Endothelial cell of umbilical vein (primary cell): Measurements from ENCODE around the gene RAB25. TPM values are rescaled to one million over a fixed set of nuclear protein-coding genes. Genes with fewer than 3 reads are reported as not detected.

Source experiments
- BruUV-seq: library from RNA; stranded (reverse); fragments of 400-500 nt; replicated peaks from 2 replicates; lab custom pipeline; 2021; lab: Mats Ljungman, UMichigan
- CTCF ChIA-PET: fragments of 300-600, 350-600 bp; sonication (Branson Sonifier 250); formaldehyde crosslinking; loops from one replicate; lab custom pipeline; 2021; ENCODE audit warnings: antibody characterized with exemption, inconsistent platforms; lab: Charles Lee
- POLR2A ChIA-PET: fragments of 300-600, 350-600 bp; sonication (Branson Sonifier 250); formaldehyde crosslinking; loops from one replicate; lab custom pipeline; 2021; ENCODE audit warnings: antibody characterized with exemption, inconsistent platforms; lab: Charles Lee
- DNase-seq: peaks from one replicate; pipeline ENCODE4 v3.0.0-alpha.2; 2011; ENCODE audit warnings: low read depth, low spot score
- FAIRE-seq: peaks from 2 replicates; lab custom pipeline; 2011; peaks lifted over from hg19 to GRCh38; lab: Jason Lieb, UNC
- H2AFZ ChIP-seq: 2 replicates; pipeline ENCODE4 v1.6.0; 2012; ENCODE audit warnings: low read depth, low read length, control low read depth, inconsistent platforms
- H3K27ac ChIP-seq: 2 replicates; pipeline ENCODE4 v1.5.1; 2011; ENCODE audit warnings: low read depth, mild to moderate bottlenecking, control low read depth, low read length, moderate library complexity; ENCODE audit not compliant: insufficient read depth
- H3K27me3 ChIP-seq, 2 experiments: 2 replicates each; pipeline versions ENCODE4 v1.6.0 to v1.6.1; 2011; ENCODE audit warnings: low read length in 2 of 2, mixed read lengths in 1 of 2; ENCODE audit not compliant: control insufficient read depth in 2 of 2, insufficient read depth in 2 of 2
- H3K36me3 ChIP-seq, 2 experiments: 2 replicates in 1 of 2; 3 replicates in 1 of 2; pipeline ENCODE4 v1.5.1; 2011; ENCODE audit warnings: low read length in 2 of 2, mild to moderate bottlenecking in 1 of 2, moderate library complexity in 1 of 2; ENCODE audit not compliant: control insufficient read depth in 2 of 2, insufficient read depth in 2 of 2; ENCODE audit errors: extremely low read depth in 1 of 2
- H3K4me1 ChIP-seq: 3 replicates; pipeline ENCODE4 v1.5.1; 2011; ENCODE audit warnings: mild to moderate bottlenecking, low read length; ENCODE audit not compliant: control insufficient read depth, insufficient read depth; ENCODE audit errors: extremely low read depth
- H3K4me2 ChIP-seq: 2 replicates; pipeline ENCODE4 v1.6.1; 2011; ENCODE audit warnings: low read length, control low read depth, mixed read lengths; ENCODE audit not compliant: insufficient read depth
- H3K4me3 ChIP-seq, 3 experiments: fragments of 200-600 bp in 1 of 3; sonication (generic), shearing (Covaris generic) in 1 of 3; replicated peaks in 1 of 3; 2 replicates each; pipeline ENCODE4 v1.5.1; 2011 to 2016; ENCODE audit warnings: control low read depth in 3 of 3, low read length in 3 of 3, mild to moderate bottlenecking in 2 of 3, inconsistent platforms in 1 of 3, low read depth in 1 of 3, moderate library complexity in 1 of 3; ENCODE audit not compliant: insufficient read depth in 1 of 3
- H3K79me2 ChIP-seq: 2 replicates; pipeline ENCODE4 v1.6.0; 2012; ENCODE audit warnings: low read length, inconsistent platforms; ENCODE audit not compliant: control insufficient read depth, insufficient read depth
- H3K9ac ChIP-seq: replicated peaks from 2 replicates; pipeline ENCODE3; 2011; ENCODE audit warnings: low read length, control low read depth; ENCODE audit not compliant: insufficient read depth; ENCODE audit errors: extremely low read depth
- H3K9me1 ChIP-seq: replicated peaks from 3 replicates; pipeline ENCODE4 v1.6.0; 2011; ENCODE audit warnings: mild to moderate bottlenecking, low read length; ENCODE audit not compliant: control insufficient read depth, insufficient read depth; ENCODE audit errors: extremely low read depth
- H3K9me3 ChIP-seq: replicated peaks from 2 replicates; pipeline ENCODE4 v1.5.1; 2012; ENCODE audit warnings: low read length, inconsistent platforms; ENCODE audit not compliant: control insufficient read depth, insufficient read depth
- H4K20me1 ChIP-seq: replicated peaks from 2 replicates; pipeline ENCODE3; 2011; ENCODE audit warnings: mild to moderate bottlenecking, low read length; ENCODE audit not compliant: control insufficient read depth, insufficient read depth; ENCODE audit errors: extremely low read depth
- CTCF ChIP-seq, 2 donors: IDR thresholded peaks; 1 replicate in 1 of 2; 2 replicates in 1 of 2; pipeline ENCODE4 v1.5.1; 2011; ENCODE audit warnings: low read length in 2 of 2, mild to moderate bottlenecking in 2 of 2, moderate library complexity in 2 of 2, control low read depth in 1 of 2, inconsistent platforms in 1 of 2, low read depth in 1 of 2; ENCODE audit not compliant: insufficient read depth in 1 of 2; ENCODE audit errors: extremely low read depth in 1 of 2
- EZH2 ChIP-seq: IDR thresholded peaks from 2 replicates; pipeline ENCODE4 v1.6.1; 2012; ENCODE audit warnings: borderline replicate concordance, low read depth, mild to moderate bottlenecking, moderate library complexity, low read length, inconsistent platforms; ENCODE audit not compliant: severe bottlenecking
- FOS ChIP-seq: IDR thresholded peaks from 2 replicates; pipeline ENCODE4 v1.6.1; 2011; ENCODE audit warnings: mild to moderate bottlenecking, low read length, moderate library complexity, borderline replicate concordance; ENCODE audit not compliant: insufficient read depth
- GATA2 ChIP-seq: IDR thresholded peaks from 2 replicates; pipeline ENCODE4 v1.7.0; 2011; ENCODE audit warnings: low read depth, mild to moderate bottlenecking, moderate library complexity, mixed read lengths, low read length; ENCODE audit not compliant: insufficient read length, insufficient read depth
- JUN ChIP-seq: IDR thresholded peaks from 2 replicates; pipeline ENCODE4 v1.6.1; 2011; ENCODE audit warnings: borderline replicate concordance, low read depth; ENCODE audit not compliant: insufficient read length, insufficient read depth
- MAX ChIP-seq: IDR thresholded peaks from 2 replicates; pipeline ENCODE4 v1.6.1; 2011; ENCODE audit not compliant: insufficient read depth, insufficient read length
- MYC ChIP-seq: IDR thresholded peaks from one replicate; pipeline ENCODE4 v1.6.1; 2011; ENCODE audit warnings: mild to moderate bottlenecking, low read depth, low read length
- POLR2A ChIP-seq: IDR thresholded peaks from 2 replicates; pipeline ENCODE4 v1.6.1; 2012; ENCODE audit warnings: low read depth, mild to moderate bottlenecking, control low read depth, low read length
- POLR2AphosphoS5 ChIP-seq: IDR thresholded peaks from 2 replicates; pipeline ENCODE4 v1.6.1; 2012; ENCODE audit warnings: low read depth, mild to moderate bottlenecking, control low read depth, low read length, moderate library complexity; ENCODE audit not compliant: insufficient read depth
- dilution Hi-C: fragments of 300-500 bp; cut with MboI; formaldehyde crosslinking; loops from one replicate; pipeline ENCODE4 v1.15.0; 2019; ENCODE audit warnings: low sequenced_read_pairs; ENCODE audit not compliant: extremely low pct_ligation_motif_present
- intact Hi-C: fragments of 100-400 bp; cut with micrococcal nuclease; formaldehyde crosslinking; loops from one replicate; pipeline ENCODE4 v1.10.0; 2022
- polyA plus RNA-seq, 4 experiments: library from polyadenylated mRNA; depleted of rRNA in 3 of 4; stranded (reverse) in 3 of 4; unstranded in 1 of 4; fragments of >200 nt; gene quantifications; 2 replicates each; pipeline versions ENCODE4 v1.2.1 to v1.2.3, GENCODE V29; 2011 to 2012; ENCODE audit warnings: missing spikeins in 1 of 4
- total RNA-seq: library from RNA; stranded (reverse); gene quantifications from 2 replicates; pipeline ENCODE4 v1.2.3, GENCODE V29; 2021

RAB25 gene
- total and polyA plus RNA-seq, 2 donors (not counting 3 experiments of a cell fraction or from before 2014, with no cell fraction given), result not detected

GRCh38 chr1:156089704-156090103 is 28.7 kb downstream of the RAB25 start:
- Histone ChIP-seq H3K4me1 (peaks cover 11% of the 10 kb centered on the region), H3K9me1 (no peaks in the 10 kb centered on the region), H3K9ac (no peak overlapping the region), H4K20me1 (no peaks in the 10 kb centered on the region), H3K27ac (no peak overlapping the region), H3K79me2 (no peaks in the 10 kb centered on the region), H3K4me3 (no peak overlapping the region), H3K36me3 (peaks cover 0 to 3% of the 10 kb centered on the region in 2 experiments), H2AFZ (no peak overlapping the region), H3K9me3 (no peaks in the 10 kb centered on the region), H3K4me2 (no peak overlapping the region), H3K27me3 (no peaks in the 10 kb centered on the region)
- dilution Hi-C loops, result no loop called here
- DNase-seq (no peak), FAIRE-seq (no peak)
- BruUV-seq, result no TSS peak
- ChIA-PET POLR2A (no interaction called here), CTCF (interaction anchor here (1.3 to 21.0 kb wide), 4 partner anchors 30 to 144 kb away, joined by 3 to 627 read pairs (median 28); no protein-coding TSS in a partner anchor)
- intact Hi-C loops, result loop anchor here (1.0 to 10.0 kb wide), 3 partner anchors 41 to 245 kb away; partner anchors contain the start of genes CCT3 and TSACC
- TF ChIP-seq FOS (no peak), POLR2AphosphoS5 (no peak), CTCF (IDR thresholded peaks at IDR 0.05; ENCODE audit: extremely low read depth in 1 of 2, insufficient read depth in 1 of 2, low read depth in 1 of 2, low read length in 2 of 2) (no peak), EZH2 (no peak), GATA2 (no peak), JUN (no peak), MAX (no peak), POLR2A (no peak), MYC (no peak)
